K562 (cell line): Measurements from ENCODE around the gene CEP19. TPM values are rescaled to one million over a fixed set of nuclear protein-coding genes. Genes with fewer than 3 reads are reported as not detected.
A peak's percentile ranks its signal among the peaks of the same experiment; 100 is the strongest.

Source experiments
- CCNT2 ChIP-seq: IDR thresholded peaks from 2 replicates; pipeline ENCODE4 v1.6.1; 2011; ENCODE audit warnings: borderline replicate concordance, low read depth, mild to moderate bottlenecking, moderate library complexity, mixed read lengths, low read length; ENCODE audit not compliant: insufficient read length; ENCODE audit errors: extremely low read depth
- CREB3L1 ChIP-seq: fragments of 450-650 bp; IDR thresholded peaks from 2 replicates; pipeline ENCODE4 v1.6.1; 2014; ENCODE audit warnings: low read depth, mild to moderate bottlenecking, moderate library complexity, borderline replicate concordance
- E2F3 ChIP-seq: fragments of 250-450 bp; sonication (Bioruptor Pico); IDR thresholded peaks from 2 replicates; pipeline ENCODE4 v1.4.0; 2020; ENCODE audit warnings: mild to moderate bottlenecking
- ETS1 ChIP-seq: conservative IDR thresholded peaks from 2 replicates; pipeline ENCODE4 v1.6.1; 2011; ENCODE audit warnings: low read depth, mild to moderate bottlenecking, low read length; ENCODE audit not compliant: control insufficient read depth
- FOXA3 ChIP-seq, 2 experiments: fragments of 450-650 bp in 1 of 2; sonication (generic) in 1 of 2; formaldehyde crosslinking; IDR thresholded peaks in 1 of 2; conservative IDR thresholded peaks in 1 of 2; 2 replicates each; pipeline versions ENCODE4 v1.4.0 to v1.8.0; 2020 to 2022; ENCODE audit warnings: mild to moderate bottlenecking in 2 of 2, missing genetic modification reagents in 1 of 2
- HDAC1 ChIP-seq, 2 experiments: fragments of 450-650 bp; IDR thresholded peaks; 2 replicates each; pipeline ENCODE4 v1.6.1; 2016 to 2017; ENCODE audit warnings: inconsistent platforms in 1 of 2, mild to moderate bottlenecking in 1 of 2, moderate library complexity in 1 of 2
- JUND ChIP-seq, 2 experiments: IDR thresholded peaks; 2 replicates in 1 of 2; 3 replicates in 1 of 2; pipeline ENCODE4 v1.6.1; 2011; ENCODE audit warnings: borderline replicate concordance in 2 of 2, low read depth in 2 of 2, low read length in 2 of 2, improper control_type of control experiment in 1 of 2, missing biosample characterization in 1 of 2, missing genetic modification characterization in 1 of 2, missing genetic modification reagents in 1 of 2
- MEIS2 ChIP-seq: fragments of 450-650 bp; IDR thresholded peaks from 2 replicates; pipeline ENCODE4 v1.6.1; 2014; ENCODE audit warnings: mild to moderate bottlenecking; ENCODE audit not compliant: partially characterized antibody
- MITF ChIP-seq: IDR thresholded peaks from 2 replicates; pipeline ENCODE4 v1.6.1; 2014; ENCODE audit warnings: antibody characterized with exemption
- REST ChIP-seq, 2 experiments: fragments of 450-650 bp; formaldehyde crosslinking in 1 of 2; IDR thresholded peaks; 2 replicates each; pipeline versions ENCODE4 v1.4.0 to v1.6.1; 2014 to 2020; ENCODE audit warnings: mild to moderate bottlenecking in 2 of 2, borderline replicate concordance in 1 of 2, low read depth in 1 of 2
- SMAD2 ChIP-seq: fragments of 150-350 bp; IDR thresholded peaks from 2 replicates; pipeline ENCODE4 v1.6.1; 2014; ENCODE audit warnings: low read depth, mild to moderate bottlenecking, low read length
- polyA plus RNA-seq, 8 experiments: library from polyadenylated mRNA; depleted of rRNA in 4 of 8; stranded (reverse) in 5 of 8; unstranded in 3 of 8; fragments of >200 nt; fragmentation: Nextera tagmentation in 2 of 8; fragmentation: Illumina TruSeq in 1 of 8; extraction: Ambion mirVana in 2 of 8; extraction: Trizol in 1 of 8; gene quantifications; 2 replicates each; pipeline versions ENCODE4 v1.2.1 to v1.2.3, GENCODE V29; 2011 to 2014; ENCODE audit warnings: inconsistent platforms in 1 of 8, missing spikeins in 1 of 8
- total RNA-seq, 7 experiments: library from RNA; depleted of rRNA in 6 of 7; stranded (reverse); fragments of >200 nt in 6 of 7; fragmentation: Illumina TruSeq in 2 of 7; extraction: Trizol in 2 of 7; gene quantifications; 2 replicates each; pipeline versions ENCODE4 v1.2.1 to v1.2.3, GENCODE V29; 2011 to 2021; ENCODE audit warnings: low replicate concordance in 1 of 7

The CEP19 gene
- total and polyA plus RNA-seq, 9 of the 15 experiments (the other 6 are each of a cell fraction or from before 2014, with no cell fraction given), result 2.5 to 4.5 (median 3.7) TPM

- TF ChIP-seq CCNT2 (peak; percentile 74), FOXA3 (CRISPR knock-in tag; conservative IDR thresholded peaks at IDR 0.05 in 1 of 2, IDR thresholded peaks at IDR 0.05 in 1 of 2) (peak in 1 of 2 experiments; percentile 36; a peak in 1 of 4 replicates), JUND (IDR thresholded peaks at IDR 0.05; ENCODE audit: borderline replicate concordance, low read depth, low read length) (0 out of 2 replicates have a peak, but pooled peaks have one; percentile 0), JUND (tag; IDR thresholded peaks at IDR 0.05; ENCODE audit: borderline replicate concordance, low read depth, low read length) (no peak), MITF (0 out of 2 replicates have a peak, but pooled peaks have one; percentile 3), HDAC1 (IDR thresholded peaks at IDR 0.05) (peak in 1 of 2 experiments; percentile 78; a peak in 1 of 4 replicates), REST (IDR thresholded peaks at IDR 0.05; ENCODE audit: borderline replicate concordance) (no peak), REST (CRISPR knock-in tag; IDR thresholded peaks at IDR 0.05; ENCODE audit: low read depth) (peak; percentile 79), ETS1 (peak; percentile 75; the same call in 1 of the 2 replicates), CREB3L1 (no peak), SMAD2 (no peak), MEIS2 (peak; percentile 84), E2F3 (CRISPR knock-in tag) (peak; percentile 87)
Observed at GRCh38 chr3:196711838-196712513, at the start of gene CEP19, which contains the start of gene PIGX (continued).
